Measurements from ENCODE around the gene CCR6. TPM values are rescaled to one million over a fixed set of nuclear protein-coding genes. Genes with fewer than 3 reads are reported as not detected.

CCR6 gene
- total RNA-seq, 1 donor from 2014 or later, result not detected

GRCh38 chr6:167141667-167142432, 19.0 kb downstream of the CCR6 start:
- no peak for DNase-seq (ENCODE audit: low read depth)
- H3K4me3 ChIP-seq (ENCODE audit: low read depth, low read length), result no peak overlapping the region
- TF ChIP-seq CTCF (conservative IDR thresholded peaks at IDR 0.05; ENCODE audit: low read depth, low read length), result peak; percentile 98

GRCh38 chr6:167142433-167142761, 19.5 kb downstream of the CCR6 start:
- no peak for TF ChIP-seq CTCF (conservative IDR thresholded peaks at IDR 0.05; ENCODE audit: low read depth, low read length)
- H3K4me3 ChIP-seq (ENCODE audit: low read depth, low read length), result no peak overlapping the region
- no peak for DNase-seq (ENCODE audit: low read depth)

GRCh38 chr6:167143041-167143440, 20.1 kb downstream of the CCR6 start:
- DNase-seq (ENCODE audit: low read depth), result no peak
- TF ChIP-seq CTCF (conservative IDR thresholded peaks at IDR 0.05; ENCODE audit: low read depth, low read length), result no peak
- H3K4me3 ChIP-seq (ENCODE audit: low read depth, low read length), result no peak overlapping the region

- no peak for DNase-seq (ENCODE audit: low read depth)
- H3K4me3 ChIP-seq (ENCODE audit: low read depth, low read length), result no peak overlapping the region
- no peak for TF ChIP-seq CTCF (conservative IDR thresholded peaks at IDR 0.05; ENCODE audit: low read depth, low read length)
Observed at GRCh38 chr6:167145461-167145860, 22.6 kb downstream of the CCR6 start.

- no peak for DNase-seq (ENCODE audit: low read depth)
- peak overlapping the region; percentile 31 for H3K4me3 ChIP-seq (ENCODE audit: low read depth, low read length)
- TF ChIP-seq CTCF (conservative IDR thresholded peaks at IDR 0.05; ENCODE audit: low read depth, low read length), result no peak
Observed at GRCh38 chr6:167146135-167146534, 23.2 kb downstream of the CCR6 start.

- peak overlapping the region; percentile 31 for H3K4me3 ChIP-seq (ENCODE audit: low read depth, low read length)
- no peak for DNase-seq (ENCODE audit: low read depth)
- no peak for TF ChIP-seq CTCF (conservative IDR thresholded peaks at IDR 0.05; ENCODE audit: low read depth, low read length)
Observed at GRCh38 chr6:167146977-167147376, 24.1 kb downstream of the CCR6 start.

- H3K4me3 ChIP-seq (ENCODE audit: low read depth, low read length), result no peak overlapping the region
- no peak for DNase-seq (ENCODE audit: low read depth)
- TF ChIP-seq CTCF (conservative IDR thresholded peaks at IDR 0.05; ENCODE audit: low read depth, low read length), result no peak
Observed at GRCh38 chr6:167148021-167148420, 25.1 kb downstream of the CCR6 start.

All from epithelial cell of proximal tubule (primary cell).